ENCODE measurements around the gene DGCR2.

Gene DGCR2

DNA sequence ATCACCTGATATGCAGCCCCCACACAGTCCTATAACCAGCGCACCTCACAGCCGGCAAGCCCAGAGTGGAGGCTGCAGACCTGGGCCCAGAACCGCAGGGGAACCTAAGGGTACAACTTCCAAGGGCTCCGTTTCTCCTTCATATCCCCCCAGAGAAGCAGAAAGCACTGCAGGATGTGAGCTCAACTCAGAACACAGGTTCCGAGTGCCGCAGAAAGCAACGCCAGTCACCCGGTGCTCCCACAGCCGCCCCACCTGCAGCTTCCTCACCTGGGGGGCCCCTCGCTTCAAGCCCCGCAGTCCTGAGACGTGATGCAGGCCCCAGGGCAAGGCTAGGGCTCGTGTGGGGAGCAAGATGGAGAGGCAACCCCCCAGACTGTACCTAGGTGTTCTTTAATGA is 11.3 kb upstream of the DGCR2 start:
- no peak overlapping the region for H3K27ac ChIP-seq (ENCODE audit: low read depth in 2 of 2, low read length in 2 of 2)
- H3K27me3 ChIP-seq (ENCODE audit: control insufficient read depth in 2 of 2, insufficient read depth in 2 of 2, low read length in 2 of 2), result no peaks in the 10 kb centered on the region
- H3K9ac ChIP-seq (ENCODE audit: low read depth in 1 of 2, low read length in 2 of 2), result no peak overlapping the region
- H3K4me3 ChIP-seq (ENCODE audit: low read length in 2 of 2), result no peak overlapping the region
- H3K9me3 ChIP-seq (ENCODE audit: control insufficient read depth in 2 of 2, low read length in 2 of 2), result no peaks in the 10 kb centered on the region
- H3K4me1 ChIP-seq (ENCODE audit: control insufficient read depth in 2 of 2, insufficient read depth in 2 of 2, low read length in 2 of 2), result no peaks in the 10 kb centered on the region
- H3K36me3 ChIP-seq (ENCODE audit: control insufficient read depth in 2 of 2, insufficient read depth in 2 of 2, low read length in 2 of 2), result peaks cover 32 to 49% of the 10 kb centered on the region in 2 donors

DNA sequence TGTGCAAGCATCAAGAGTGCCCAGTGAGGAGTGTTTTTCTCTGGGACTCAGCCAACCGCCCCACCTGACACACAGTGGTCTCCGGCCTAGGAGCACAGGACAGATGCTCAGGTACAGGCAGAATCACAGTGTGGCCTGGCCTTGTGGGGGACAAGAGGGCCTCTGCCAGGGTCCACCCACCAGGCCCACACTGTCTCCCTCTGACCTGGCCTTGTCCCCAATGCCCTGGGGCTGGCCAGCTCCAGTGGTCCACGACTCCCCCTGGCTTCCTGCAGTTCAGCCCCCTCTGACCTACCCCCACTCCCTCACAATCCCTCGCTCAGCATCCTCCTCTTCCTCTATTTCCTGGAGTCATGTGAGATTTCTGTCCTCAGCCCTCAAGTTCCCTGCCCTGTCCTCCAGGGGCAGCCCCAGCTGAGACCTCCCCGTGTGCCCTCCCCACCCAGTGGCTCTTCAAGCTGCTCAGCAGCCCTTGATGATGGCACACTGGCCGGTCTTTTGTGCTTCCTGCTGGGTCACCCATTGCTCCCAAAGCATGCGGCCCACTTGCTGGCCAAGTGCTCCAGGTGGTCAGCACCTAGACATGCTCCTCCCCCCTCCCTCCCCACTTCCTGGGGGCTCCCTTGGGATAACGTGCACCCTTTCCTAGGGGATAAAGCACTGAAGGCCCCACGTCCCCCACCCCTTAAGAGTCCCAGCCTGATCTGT is 10.6 kb upstream of the DGCR2 start:
- Histone ChIP-seq H3K9ac (ENCODE audit: low read depth in 1 of 2, low read length in 2 of 2) (no peak overlapping the region), H3K4me1 (ENCODE audit: control insufficient read depth in 2 of 2, insufficient read depth in 2 of 2, low read length in 2 of 2) (no peaks in the 10 kb centered on the region), H3K4me3 (ENCODE audit: low read length in 2 of 2) (no peak overlapping the region), H3K27ac (ENCODE audit: low read depth in 2 of 2, low read length in 2 of 2) (no peak overlapping the region), H3K9me3 (ENCODE audit: control insufficient read depth in 2 of 2, low read length in 2 of 2) (no peaks in the 10 kb centered on the region), H3K27me3 (ENCODE audit: control insufficient read depth in 2 of 2, insufficient read depth in 2 of 2, low read length in 2 of 2) (no peaks in the 10 kb centered on the region), H3K36me3 (ENCODE audit: control insufficient read depth in 2 of 2, insufficient read depth in 2 of 2, low read length in 2 of 2) (peaks cover 25 to 43% of the 10 kb centered on the region in 2 donors)

DNA sequence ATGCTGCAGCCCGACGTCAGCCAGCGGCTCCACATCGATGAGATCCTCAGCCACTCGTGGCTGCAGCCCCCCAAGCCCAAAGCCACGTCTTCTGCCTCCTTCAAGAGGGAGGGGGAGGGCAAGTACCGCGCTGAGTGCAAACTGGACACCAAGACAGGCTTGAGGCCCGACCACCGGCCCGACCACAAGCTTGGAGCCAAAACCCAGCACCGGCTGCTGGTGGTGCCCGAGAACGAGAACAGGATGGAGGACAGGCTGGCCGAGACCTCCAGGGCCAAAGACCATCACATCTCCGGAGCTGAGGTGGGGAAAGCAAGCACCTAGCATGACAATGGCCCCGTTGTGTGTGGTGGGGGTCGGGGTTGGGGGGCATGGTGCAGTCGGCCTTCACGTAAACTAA is 9.9 kb upstream of the DGCR2 start:
- no peaks in the 10 kb centered on the region for H3K4me1 ChIP-seq (ENCODE audit: control insufficient read depth in 2 of 2, insufficient read depth in 2 of 2, low read length in 2 of 2)
- H3K9ac ChIP-seq (ENCODE audit: low read depth in 1 of 2, low read length in 2 of 2), result no peak overlapping the region
- no peak overlapping the region for H3K4me3 ChIP-seq (ENCODE audit: low read length in 2 of 2)
- H3K27ac ChIP-seq (ENCODE audit: low read depth in 2 of 2, low read length in 2 of 2), result no peak overlapping the region
- no peaks in the 10 kb centered on the region for H3K9me3 ChIP-seq (ENCODE audit: control insufficient read depth in 2 of 2, low read length in 2 of 2)
- peaks cover 20 to 37% of the 10 kb centered on the region in 2 donors for H3K36me3 ChIP-seq (ENCODE audit: control insufficient read depth in 2 of 2, insufficient read depth in 2 of 2, low read length in 2 of 2)
- H3K27me3 ChIP-seq (ENCODE audit: control insufficient read depth in 2 of 2, insufficient read depth in 2 of 2, low read length in 2 of 2), result no peaks in the 10 kb centered on the region

DNA sequence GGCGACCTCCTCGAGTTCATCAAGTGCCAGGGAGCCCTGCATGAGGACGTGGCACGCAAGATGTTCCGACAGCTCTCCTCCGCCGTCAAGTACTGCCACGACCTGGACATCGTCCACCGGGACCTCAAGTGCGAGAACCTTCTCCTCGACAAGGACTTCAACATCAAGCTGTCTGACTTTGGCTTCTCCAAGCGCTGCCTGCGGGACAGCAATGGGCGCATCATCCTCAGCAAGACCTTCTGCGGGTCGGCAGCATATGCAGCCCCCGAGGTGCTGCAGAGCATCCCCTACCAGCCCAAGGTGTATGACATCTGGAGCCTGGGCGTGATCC is 9.4 kb upstream of the DGCR2 start:
- Histone ChIP-seq H3K27me3 (ENCODE audit: control insufficient read depth in 2 of 2, insufficient read depth in 2 of 2, low read length in 2 of 2) (no peaks in the 10 kb centered on the region), H3K36me3 (ENCODE audit: control insufficient read depth in 2 of 2, insufficient read depth in 2 of 2, low read length in 2 of 2) (peaks cover 15 to 32% of the 10 kb centered on the region in 2 donors), H3K4me1 (ENCODE audit: control insufficient read depth in 2 of 2, insufficient read depth in 2 of 2, low read length in 2 of 2) (no peaks in the 10 kb centered on the region), H3K4me3 (ENCODE audit: low read length in 2 of 2) (no peak overlapping the region), H3K27ac (ENCODE audit: low read depth in 2 of 2, low read length in 2 of 2) (no peak overlapping the region), H3K9ac (ENCODE audit: low read depth in 1 of 2, low read length in 2 of 2) (no peak overlapping the region), H3K9me3 (ENCODE audit: control insufficient read depth in 2 of 2, low read length in 2 of 2) (no peaks in the 10 kb centered on the region)

DNA sequence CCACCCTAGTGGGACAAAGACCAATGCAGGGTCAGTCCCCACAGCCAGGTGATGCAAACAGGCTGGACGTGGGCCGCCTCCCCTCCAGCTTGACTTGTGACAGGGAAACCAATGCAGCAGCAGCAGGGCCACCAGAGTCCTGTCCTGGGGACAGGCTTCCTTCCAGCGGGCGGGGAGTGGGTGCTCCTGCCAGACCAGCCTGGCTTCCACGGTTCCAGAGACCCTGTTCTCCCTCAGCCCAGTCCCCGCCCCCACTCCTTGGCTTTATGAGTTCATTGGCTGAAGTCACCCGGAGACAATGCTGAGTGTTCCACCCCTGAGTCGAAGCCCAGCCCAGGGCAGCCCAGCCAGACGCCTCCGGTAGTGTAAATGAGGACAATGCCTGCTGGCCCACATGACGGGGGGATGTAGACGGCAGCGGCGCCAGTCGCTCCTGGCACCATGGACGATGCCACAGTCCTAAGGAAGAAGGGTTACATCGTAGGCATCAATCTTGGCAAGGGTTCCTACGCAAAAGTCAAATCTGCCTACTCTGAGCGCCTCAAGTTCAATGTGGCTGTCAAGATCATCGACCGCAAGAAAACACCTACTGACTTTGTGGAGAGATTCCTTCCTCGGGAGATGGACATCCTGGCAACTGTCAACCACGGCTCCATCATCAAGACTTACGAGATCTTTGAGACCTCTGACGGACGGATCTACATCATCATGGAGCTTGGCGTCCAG is 8.9 kb upstream of the DGCR2 start, which contains the start of gene TSSK2:
Gene TSSK2, plus strand, starts transcription at position 350 of the 726 bp plus-strand sequence. Its CDS starts 92 bp downstream, at position 442.
- Histone ChIP-seq H3K9me3 (ENCODE audit: control insufficient read depth in 2 of 2, low read length in 2 of 2) (no peaks in the 10 kb centered on the region), H3K9ac (ENCODE audit: low read depth in 1 of 2, low read length in 2 of 2) (no peak within 1 kb of the TSS), H3K27ac (ENCODE audit: low read depth in 2 of 2, low read length in 2 of 2) (no peak within 1 kb of the TSS), H3K36me3 (ENCODE audit: control insufficient read depth in 2 of 2, insufficient read depth in 2 of 2, low read length in 2 of 2) (peaks cover 11 to 27% of the 10 kb centered on the region in 2 donors), H3K4me1 (ENCODE audit: control insufficient read depth in 2 of 2, insufficient read depth in 2 of 2, low read length in 2 of 2) (no peaks in the 10 kb centered on the region), H3K4me3 (ENCODE audit: low read length in 2 of 2) (no peak within 1 kb of the TSS), H3K27me3 (ENCODE audit: control insufficient read depth in 2 of 2, insufficient read depth in 2 of 2, low read length in 2 of 2) (no peaks in the 10 kb centered on the region)

DNA sequence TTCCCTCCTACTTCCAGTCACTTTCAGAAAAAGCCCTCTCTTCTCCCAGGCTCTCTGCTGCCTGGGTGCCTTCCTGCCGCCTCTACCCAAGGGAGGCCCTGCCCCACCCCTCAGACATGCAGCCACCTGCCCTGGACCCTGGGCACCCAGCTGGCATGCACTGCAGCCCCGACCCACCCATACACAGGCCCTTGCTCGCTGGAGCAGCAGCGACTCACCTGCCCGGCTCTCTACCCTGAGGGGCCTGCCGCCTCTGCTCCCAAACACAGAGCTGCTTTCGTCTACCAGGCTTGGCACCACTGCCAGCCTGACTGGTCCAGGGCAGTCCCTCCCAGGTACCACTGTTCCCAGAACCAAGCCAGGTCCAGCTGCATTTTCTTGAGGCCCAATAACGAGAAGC is 7.7 kb upstream of the DGCR2 start:
- H3K27ac ChIP-seq (ENCODE audit: low read depth in 2 of 2, low read length in 2 of 2), result no peak overlapping the region

DNA sequence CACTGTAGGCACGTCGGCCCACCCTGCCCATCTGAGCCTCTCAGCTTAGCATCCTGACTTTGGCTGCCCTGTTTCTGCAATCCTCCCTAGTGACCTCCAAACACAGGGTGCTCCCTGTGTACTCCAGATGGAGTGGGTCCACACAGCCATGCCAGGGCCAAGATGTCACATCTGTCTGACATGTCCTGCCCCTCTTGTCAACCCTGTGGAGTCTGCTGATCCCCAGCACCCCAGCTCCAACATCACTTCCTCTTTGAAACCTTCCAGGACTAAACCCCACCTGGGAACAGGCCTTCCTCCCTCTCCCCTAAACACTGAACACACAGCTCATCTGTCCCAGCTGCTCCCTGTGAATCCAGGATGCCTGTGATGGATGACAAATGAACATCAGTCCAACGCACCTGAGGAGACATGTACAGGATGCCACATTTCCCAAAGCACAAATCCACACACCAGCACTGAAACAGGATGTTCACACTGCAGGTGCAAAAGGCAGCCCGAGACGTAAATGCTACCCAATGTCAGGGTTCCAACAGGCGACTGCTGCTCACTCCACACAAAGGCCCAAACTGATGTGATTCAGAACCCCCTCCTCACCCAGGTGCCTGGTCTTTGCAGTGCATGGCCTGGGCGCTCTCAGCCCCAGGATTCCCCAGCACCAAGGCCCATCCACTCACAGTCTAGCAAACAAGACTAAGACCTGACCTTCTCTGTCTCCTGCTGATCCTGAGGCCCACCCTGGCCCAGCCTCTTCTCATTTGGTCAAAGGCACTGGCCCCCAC is 6.9 kb upstream of the DGCR2 start:
- no peaks in the 10 kb centered on the region for H3K27me3 ChIP-seq (ENCODE audit: control insufficient read depth in 2 of 2, insufficient read depth in 2 of 2, low read length in 2 of 2)
- no peaks in the 10 kb centered on the region for H3K4me1 ChIP-seq (ENCODE audit: control insufficient read depth in 2 of 2, insufficient read depth in 2 of 2, low read length in 2 of 2)
- no peak overlapping the region for H3K9ac ChIP-seq (ENCODE audit: low read depth in 1 of 2, low read length in 2 of 2)
- no peak overlapping the region for H3K4me3 ChIP-seq (ENCODE audit: low read length in 2 of 2)
- no peak overlapping the region for H3K27ac ChIP-seq (ENCODE audit: low read depth in 2 of 2, low read length in 2 of 2)
- no peaks in the 10 kb centered on the region for H3K9me3 ChIP-seq (ENCODE audit: control insufficient read depth in 2 of 2, low read length in 2 of 2)
- H3K36me3 ChIP-seq (ENCODE audit: control insufficient read depth in 2 of 2, insufficient read depth in 2 of 2, low read length in 2 of 2), result peaks cover 8 to 17% of the 10 kb centered on the region in 2 donors

More for the DNA sequence above, 7.7 kb upstream of the DGCR2 start:
- H3K27me3 ChIP-seq (ENCODE audit: control insufficient read depth in 2 of 2, insufficient read depth in 2 of 2, low read length in 2 of 2), result no peaks in the 10 kb centered on the region
- peaks cover 8 to 22% of the 10 kb centered on the region in 2 donors for H3K36me3 ChIP-seq (ENCODE audit: control insufficient read depth in 2 of 2, insufficient read depth in 2 of 2, low read length in 2 of 2)
- no peak overlapping the region for H3K4me3 ChIP-seq (ENCODE audit: low read length in 2 of 2)
- H3K9me3 ChIP-seq (ENCODE audit: control insufficient read depth in 2 of 2, low read length in 2 of 2), result no peaks in the 10 kb centered on the region
- no peak overlapping the region for H3K9ac ChIP-seq (ENCODE audit: low read depth in 1 of 2, low read length in 2 of 2)
- H3K4me1 ChIP-seq (ENCODE audit: control insufficient read depth in 2 of 2, insufficient read depth in 2 of 2, low read length in 2 of 2), result no peaks in the 10 kb centered on the region

DNA sequence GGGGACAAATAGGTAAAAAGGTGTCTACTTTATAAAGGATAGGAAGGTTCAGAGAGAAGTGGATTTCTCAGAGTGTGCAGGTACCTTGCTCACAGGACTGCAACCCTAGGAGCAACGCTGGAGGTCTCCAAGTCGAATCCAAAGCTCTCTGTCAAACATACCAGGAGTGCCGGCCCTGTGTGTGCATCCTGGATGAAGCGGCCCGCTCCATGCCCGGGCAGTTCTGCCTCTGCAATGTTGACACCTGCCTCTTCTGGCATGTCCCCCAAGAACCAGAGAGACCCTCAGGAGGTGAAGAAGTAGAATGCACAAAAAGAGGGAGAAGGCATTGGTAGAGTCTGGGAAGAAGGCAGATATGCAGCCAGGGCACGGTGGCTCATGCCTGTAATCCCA is 5.8 kb upstream of the DGCR2 start:
- H3K27ac ChIP-seq (ENCODE audit: low read depth in 2 of 2, low read length in 2 of 2), result no peak overlapping the region
- peaks cover 2 to 3% of the 10 kb centered on the region in 2 donors for H3K4me1 ChIP-seq (ENCODE audit: control insufficient read depth in 2 of 2, insufficient read depth in 2 of 2, low read length in 2 of 2)
- no peaks in the 10 kb centered on the region for H3K27me3 ChIP-seq (ENCODE audit: control insufficient read depth in 2 of 2, insufficient read depth in 2 of 2, low read length in 2 of 2)
- H3K9ac ChIP-seq (ENCODE audit: low read depth in 1 of 2, low read length in 2 of 2), result no peak overlapping the region
- H3K9me3 ChIP-seq (ENCODE audit: control insufficient read depth in 2 of 2, low read length in 2 of 2), result no peaks in the 10 kb centered on the region
- H3K36me3 ChIP-seq (ENCODE audit: control insufficient read depth in 2 of 2, insufficient read depth in 2 of 2, low read length in 2 of 2), result peaks cover 5 to 8% of the 10 kb centered on the region in 2 donors
- H3K4me3 ChIP-seq (ENCODE audit: low read length in 2 of 2), result no peak overlapping the region

DNA sequence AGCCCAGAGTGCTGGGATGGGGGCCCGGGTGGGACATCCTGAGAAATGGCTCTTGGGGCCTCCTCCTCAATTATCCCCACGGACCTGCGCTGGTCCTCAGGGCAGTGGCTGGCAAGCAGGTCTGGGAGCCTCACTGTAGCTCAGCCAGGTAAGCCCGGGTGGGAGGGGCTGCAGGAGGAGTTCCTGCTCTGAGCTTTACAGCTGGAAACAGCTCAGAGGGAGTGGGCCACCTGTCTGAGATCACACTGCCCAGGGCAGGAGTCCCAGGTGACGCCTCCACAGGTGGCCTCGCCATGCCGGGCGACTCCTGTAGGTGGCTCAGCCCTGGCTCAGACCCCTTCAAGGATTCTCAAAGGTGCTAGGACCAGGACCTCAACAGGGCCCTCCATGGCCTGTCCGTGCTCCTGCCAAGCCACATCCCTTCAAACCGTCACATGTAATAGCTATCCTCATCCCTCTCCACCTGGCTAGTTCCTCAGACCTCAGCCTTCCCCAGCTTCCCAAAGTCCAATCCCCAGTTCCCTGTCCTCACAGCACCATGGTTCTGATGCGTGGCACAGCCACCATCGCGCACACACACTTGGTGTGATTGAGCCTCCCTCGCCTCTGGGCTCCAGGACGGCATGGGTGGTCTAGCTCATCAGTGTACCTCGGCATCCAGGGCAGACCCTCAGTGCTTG is 5.3 kb upstream of the DGCR2 start:
- H3K9ac ChIP-seq (ENCODE audit: low read depth in 1 of 2, low read length in 2 of 2), result no peak overlapping the region
- no peak overlapping the region for H3K27ac ChIP-seq (ENCODE audit: low read depth in 2 of 2, low read length in 2 of 2)
- peaks cover 3 to 4% of the 10 kb centered on the region in 2 donors for H3K36me3 ChIP-seq (ENCODE audit: control insufficient read depth in 2 of 2, insufficient read depth in 2 of 2, low read length in 2 of 2)
- H3K4me3 ChIP-seq (ENCODE audit: low read length in 2 of 2), result no peak overlapping the region
- no peaks in the 10 kb centered on the region for H3K27me3 ChIP-seq (ENCODE audit: control insufficient read depth in 2 of 2, insufficient read depth in 2 of 2, low read length in 2 of 2)
- no peaks in the 10 kb centered on the region for H3K9me3 ChIP-seq (ENCODE audit: control insufficient read depth in 2 of 2, low read length in 2 of 2)
- peaks cover 5 to 7% of the 10 kb centered on the region in 2 donors for H3K4me1 ChIP-seq (ENCODE audit: control insufficient read depth in 2 of 2, insufficient read depth in 2 of 2, low read length in 2 of 2)

Data from mucosa of rectum (tissue), 2 donors.